A549 (cell line): ENCODE results near the gene DAZAP1. TPM values are rescaled to one million over a fixed set of nuclear protein-coding genes. Genes with fewer than 3 reads are reported as not detected.

Experiments
- ATAC-seq, 2 experiments: fragments of 200-7000 bp in 1 of 2; fragments of >200 bp in 1 of 2; cut with Nextera tagmentation in 1 of 2; cut with Tn5 transposase in 1 of 2; 3 replicates each; pipeline versions ENCODE4 v1.8.0 to v1.9.1; 2018 to 2020; ENCODE audit warnings: mild to moderate bottlenecking in 1 of 2, moderate library complexity in 1 of 2
- CTCF ChIA-PET: fragments of 300-600 bp; sonication (Branson Sonifier 250); formaldehyde crosslinking; extraction: SDS; loops from one replicate; lab custom pipeline; 2021; ENCODE audit warnings: antibody characterized with exemption, inconsistent platforms; lab: Yijun Ruan, JAX
- POLR2A ChIA-PET: fragments of 350-600 bp; formaldehyde crosslinking; extraction: SDS; loops from one replicate; lab custom pipeline; 2021; ENCODE audit warnings: antibody characterized with exemption, inconsistent platforms; lab: Yijun Ruan, JAX
- DNase-seq, 2 experiments: peaks; one replicate each; pipeline versions ENCODE4 v3.0.0 to v3.0.0-alpha.2; 2011 to 2016; ENCODE audit warnings: low read depth in 1 of 2, low spot score in 1 of 2
- FAIRE-seq: peaks from 2 replicates; lab custom pipeline; 2011; peaks lifted over from hg19 to GRCh38; lab: Jason Lieb, UNC
- H3K27ac ChIP-seq, 2 experiments: fragments of >200 bp; sonication (Bioruptor Twin); formaldehyde crosslinking; 3 replicates each; pipeline ENCODE4 v1.5.1; 2016 to 2017
- H3K4me1 ChIP-seq: fragments of >200 bp; sonication (Bioruptor Twin); formaldehyde crosslinking; 3 replicates; pipeline ENCODE4 v1.6.1; 2016
- H3K4me2 ChIP-seq: fragments of >200 bp; sonication (Bioruptor Twin); formaldehyde crosslinking; 3 replicates; pipeline ENCODE4 v1.6.1; 2016
- H3K4me3 ChIP-seq: fragments of >200 bp; sonication (Bioruptor Twin); formaldehyde crosslinking; 3 replicates; pipeline ENCODE4 v1.5.1; 2016
- H3K9me3 ChIP-seq: fragments of >200 bp; sonication (Bioruptor Twin); formaldehyde crosslinking; 3 replicates; pipeline ENCODE4 v1.6.1; 2016
- BHLHE40 ChIP-seq: IDR thresholded peaks from 2 replicates; pipeline ENCODE4 v1.6.1; 2012; ENCODE audit warnings: low read depth, low read length, inconsistent platforms
- CBX2 ChIP-seq: fragments of 200-600 bp; sonication (generic); IDR thresholded peaks from 2 replicates; pipeline ENCODE4 v1.6.1; 2016; ENCODE audit warnings: low read depth, mild to moderate bottlenecking, borderline replicate concordance
- CHD2 ChIP-seq: fragments of 150-350 bp; IDR thresholded peaks from 2 replicates; pipeline ENCODE4 v1.6.1; 2014; ENCODE audit warnings: low read length; ENCODE audit not compliant: partially characterized antibody
- EP300 ChIP-seq, 2 experiments: fragments of >200 bp; sonication (Bioruptor Twin); formaldehyde crosslinking; IDR thresholded peaks; 2 replicates in 1 of 2; 3 replicates in 1 of 2; pipeline ENCODE4 v1.6.1; 2016 to 2017
- ESRRA ChIP-seq: fragments of 150-350 bp; IDR thresholded peaks from 2 replicates; pipeline ENCODE4 v1.6.1; 2014; ENCODE audit warnings: mild to moderate bottlenecking, low read length, borderline replicate concordance
- FOSB ChIP-seq: fragments of 250-450 bp; sonication (Bioruptor Pico); IDR thresholded peaks from 2 replicates; pipeline ENCODE4 v1.5.0; 2020; ENCODE audit warnings: mild to moderate bottlenecking, moderate library complexity
- FOSL2 ChIP-seq, 2 experiments: fragments of 450-650 bp in 1 of 2; fragments of >200 bp in 1 of 2; sonication (Bioruptor Twin) in 1 of 2; formaldehyde crosslinking; IDR thresholded peaks; 2 replicates each; pipeline versions ENCODE4 v1.5.0 to v1.6.1; 2016 to 2020; ENCODE audit warnings: mild to moderate bottlenecking in 1 of 2, moderate library complexity in 1 of 2
- FOXS1 ChIP-seq: fragments of 250-450 bp; sonication (Bioruptor Pico); IDR thresholded peaks from 2 replicates; pipeline ENCODE4 v1.5.0; 2020; ENCODE audit warnings: mild to moderate bottlenecking, moderate library complexity
- GATA3 ChIP-seq: IDR thresholded peaks from 2 replicates; pipeline ENCODE4 v1.6.1; 2012; ENCODE audit warnings: borderline replicate concordance
- HEYL ChIP-seq: fragments of 250-450 bp; sonication (Bioruptor Pico); IDR thresholded peaks from 2 replicates; pipeline ENCODE4 v1.8.0; 2021; ENCODE audit warnings: mild to moderate bottlenecking, moderate library complexity
- HOXA7 ChIP-seq: fragments of 250-450 bp; sonication (Bioruptor Pico); IDR thresholded peaks from 2 replicates; pipeline ENCODE4 v1.5.0; 2020; ENCODE audit warnings: mild to moderate bottlenecking, moderate library complexity
- JUN ChIP-seq, 2 experiments: fragments of >200 bp; sonication (Bioruptor Twin); formaldehyde crosslinking; IDR thresholded peaks; 2 replicates in 1 of 2; 3 replicates in 1 of 2; pipeline ENCODE4 v1.6.1; 2016 to 2017
- KDM1A ChIP-seq: fragments of 200-600 bp; sonication (generic); IDR thresholded peaks from 2 replicates; pipeline ENCODE4 v1.6.1; 2016; ENCODE audit warnings: low read depth, mild to moderate bottlenecking
- MAFK ChIP-seq: fragments of 450-650 bp; IDR thresholded peaks from 2 replicates; pipeline ENCODE4 v1.6.1; 2014; ENCODE audit not compliant: partially characterized antibody
- MAZ ChIP-seq: fragments of 150-350 bp; IDR thresholded peaks from 2 replicates; pipeline ENCODE4 v1.6.1; 2014; ENCODE audit warnings: antibody characterized with exemption, low read depth, low read length, borderline replicate concordance
- NFE2L2 ChIP-seq: fragments of 150-350 bp; conservative IDR thresholded peaks from 2 replicates; pipeline ENCODE4 v1.6.1; 2014; ENCODE audit warnings: low read length
- POLR2AphosphoS2 ChIP-seq: conservative IDR thresholded peaks from 2 replicates; pipeline ENCODE4 v1.6.1; 2012; ENCODE audit warnings: low read length, improper control_type of control experiment, inconsistent platforms
- RAD21 ChIP-seq, 2 experiments: fragments of >200 bp in 1 of 2; sonication (Bioruptor Twin) in 1 of 2; formaldehyde crosslinking in 1 of 2; IDR thresholded peaks in 1 of 2; conservative IDR thresholded peaks in 1 of 2; 2 replicates in 1 of 2; 3 replicates in 1 of 2; pipeline ENCODE4 v1.6.1; 2012 to 2018; ENCODE audit warnings: inconsistent platforms in 1 of 2
- RFX5 ChIP-seq: fragments of 450-650 bp; IDR thresholded peaks from 2 replicates; pipeline ENCODE4 v1.7.1; 2014; ENCODE audit warnings: antibody characterized with exemption, mild to moderate bottlenecking, moderate library complexity
- RNF2 ChIP-seq: fragments of 200-600 bp; sonication (generic); IDR thresholded peaks from 2 replicates; pipeline ENCODE4 v1.6.1; 2016; ENCODE audit warnings: low read depth, mild to moderate bottlenecking, antibody characterized with exemption, moderate library complexity, borderline replicate concordance
- ZNF302 ChIP-seq: fragments of 250-450 bp; sonication (Bioruptor Pico); IDR thresholded peaks from 2 replicates; pipeline ENCODE4 v1.9.0; 2021; ENCODE audit warnings: inconsistent platforms, mild to moderate bottlenecking, moderate library complexity
- WGBS: methylation state at CpG from one replicate; pipeline ENCODE4 v1.1.6; 2017; ENCODE audit errors: missing lambda C conversion rate; 5-methylcytosine and 5-hydroxymethylcytosine counted together
- polyA plus RNA-seq, 4 experiments: library from polyadenylated mRNA; depleted of rRNA in 3 of 4; stranded (reverse); fragments of >200 nt; fragmentation: RNase III in 1 of 4; extraction: RNeasy Plus Mini Kit Qiagen cat#74134 plus additional on column Dnase treatment in 1 of 4; gene quantifications; 2 replicates in 3 of 4; 3 replicates in 1 of 4; pipeline ENCODE4 v1.2.3, GENCODE V29; 2011 to 2017
- TF ChIP-seq, protein P1 (sequence below): fragments of >200 bp; sonication (Bioruptor Twin); formaldehyde crosslinking; IDR thresholded peaks from 3 replicates; pipeline ENCODE4 v1.5.1; 2016
- TF ChIP-seq, protein P2 (sequence below): fragments of 450-650 bp; IDR thresholded peaks from 2 replicates; pipeline ENCODE4 v1.6.1; 2014; ENCODE audit warnings: antibody characterized with exemption
- TF ChIP-seq, protein P3 (sequence below): IDR thresholded peaks from 2 replicates; pipeline ENCODE4 v1.6.1; 2012
- TF ChIP-seq, protein P4 (sequence below): fragments of 250-450 bp; sonication (Bioruptor Pico); IDR thresholded peaks from 2 replicates; pipeline ENCODE4 v1.5.0; 2021; ENCODE audit warnings: mild to moderate bottlenecking, moderate library complexity, borderline replicate concordance
- TF ChIP-seq, protein P5 (sequence below): fragments of 200-600 bp; sonication (generic); IDR thresholded peaks from 2 replicates; pipeline ENCODE4 v1.6.1; 2016; ENCODE audit warnings: antibody characterized with exemption, mild to moderate bottlenecking, moderate library complexity

The DAZAP1 gene
- polyA plus RNA-seq, 2 of the 4 experiments (the other 2 are of a cell fraction): 58.9 to 86.3 TPM

DNA sequence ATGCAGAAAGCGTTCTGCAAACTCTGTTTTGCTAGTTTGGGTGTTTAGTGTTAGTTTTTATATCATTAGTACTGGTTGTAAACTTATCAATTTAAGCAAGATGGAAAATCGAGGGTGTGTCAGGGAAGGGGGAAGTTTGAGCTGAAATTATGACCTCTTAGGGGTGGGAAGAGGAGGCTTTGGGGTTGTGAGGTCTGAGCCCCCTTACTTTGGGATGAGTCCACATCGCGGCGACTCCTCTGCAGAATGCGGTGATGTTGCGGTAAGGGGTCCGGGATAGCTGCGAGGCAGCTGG is 24.4 kb upstream of the DAZAP1 start:
- Histone ChIP-seq H3K4me2 (peak overlapping the region; percentile 36; the same call in 1 of the 3 replicates), H3K4me1 (peaks cover 4% of the 10 kb centered on the region; the same call in 1 of the 3 replicates), H3K9me3 (no peaks in the 10 kb centered on the region), H3K4me3 (no peak overlapping the region), H3K27ac (no peak overlapping the region)
- ATAC-seq (peak in 1 of 2 experiments; percentile 59; a peak in 2 of 6 replicates), FAIRE-seq (no peak), DNase-seq (peak in 1 of 2 experiments; percentile 37)
- TF ChIP-seq FOSL2 (IDR thresholded peaks at IDR 0.05) (no peak), FOSL2 (CRISPR knock-in tag; IDR thresholded peaks at IDR 0.05) (no peak), CHD2 (no peak), HOXA7 (CRISPR knock-in tag) (no peak)
- TF ChIP-seq, protein P1, sequence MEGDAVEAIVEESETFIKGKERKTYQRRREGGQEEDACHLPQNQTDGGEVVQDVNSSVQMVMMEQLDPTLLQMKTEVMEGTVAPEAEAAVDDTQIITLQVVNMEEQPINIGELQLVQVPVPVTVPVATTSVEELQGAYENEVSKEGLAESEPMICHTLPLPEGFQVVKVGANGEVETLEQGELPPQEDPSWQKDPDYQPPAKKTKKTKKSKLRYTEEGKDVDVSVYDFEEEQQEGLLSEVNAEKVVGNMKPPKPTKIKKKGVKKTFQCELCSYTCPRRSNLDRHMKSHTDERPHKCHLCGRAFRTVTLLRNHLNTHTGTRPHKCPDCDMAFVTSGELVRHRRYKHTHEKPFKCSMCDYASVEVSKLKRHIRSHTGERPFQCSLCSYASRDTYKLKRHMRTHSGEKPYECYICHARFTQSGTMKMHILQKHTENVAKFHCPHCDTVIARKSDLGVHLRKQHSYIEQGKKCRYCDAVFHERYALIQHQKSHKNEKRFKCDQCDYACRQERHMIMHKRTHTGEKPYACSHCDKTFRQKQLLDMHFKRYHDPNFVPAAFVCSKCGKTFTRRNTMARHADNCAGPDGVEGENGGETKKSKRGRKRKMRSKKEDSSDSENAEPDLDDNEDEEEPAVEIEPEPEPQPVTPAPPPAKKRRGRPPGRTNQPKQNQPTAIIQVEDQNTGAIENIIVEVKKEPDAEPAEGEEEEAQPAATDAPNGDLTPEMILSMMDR: no peak
- TF ChIP-seq, protein P2, sequence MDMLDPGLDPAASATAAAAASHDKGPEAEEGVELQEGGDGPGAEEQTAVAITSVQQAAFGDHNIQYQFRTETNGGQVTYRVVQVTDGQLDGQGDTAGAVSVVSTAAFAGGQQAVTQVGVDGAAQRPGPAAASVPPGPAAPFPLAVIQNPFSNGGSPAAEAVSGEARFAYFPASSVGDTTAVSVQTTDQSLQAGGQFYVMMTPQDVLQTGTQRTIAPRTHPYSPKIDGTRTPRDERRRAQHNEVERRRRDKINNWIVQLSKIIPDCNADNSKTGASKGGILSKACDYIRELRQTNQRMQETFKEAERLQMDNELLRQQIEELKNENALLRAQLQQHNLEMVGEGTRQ: no peak
- WGBS: 7% methylated on average over 9 of the region's 9 CpGs
- POLR2A ChIA-PET: interaction anchor here (0.6 to 2.1 kb wide), 3 partner anchors 26 to 114 kb away, joined by 3 to 10 read pairs (median 4); partner anchors contain the start of gene CIRBP
- CTCF ChIA-PET: interaction anchor here (0.9 to 2.4 kb wide), 9 partner anchors 10 to 139 kb away, joined by 3 to 15 read pairs (median 4); no protein-coding TSS in a partner anchor

DNA sequence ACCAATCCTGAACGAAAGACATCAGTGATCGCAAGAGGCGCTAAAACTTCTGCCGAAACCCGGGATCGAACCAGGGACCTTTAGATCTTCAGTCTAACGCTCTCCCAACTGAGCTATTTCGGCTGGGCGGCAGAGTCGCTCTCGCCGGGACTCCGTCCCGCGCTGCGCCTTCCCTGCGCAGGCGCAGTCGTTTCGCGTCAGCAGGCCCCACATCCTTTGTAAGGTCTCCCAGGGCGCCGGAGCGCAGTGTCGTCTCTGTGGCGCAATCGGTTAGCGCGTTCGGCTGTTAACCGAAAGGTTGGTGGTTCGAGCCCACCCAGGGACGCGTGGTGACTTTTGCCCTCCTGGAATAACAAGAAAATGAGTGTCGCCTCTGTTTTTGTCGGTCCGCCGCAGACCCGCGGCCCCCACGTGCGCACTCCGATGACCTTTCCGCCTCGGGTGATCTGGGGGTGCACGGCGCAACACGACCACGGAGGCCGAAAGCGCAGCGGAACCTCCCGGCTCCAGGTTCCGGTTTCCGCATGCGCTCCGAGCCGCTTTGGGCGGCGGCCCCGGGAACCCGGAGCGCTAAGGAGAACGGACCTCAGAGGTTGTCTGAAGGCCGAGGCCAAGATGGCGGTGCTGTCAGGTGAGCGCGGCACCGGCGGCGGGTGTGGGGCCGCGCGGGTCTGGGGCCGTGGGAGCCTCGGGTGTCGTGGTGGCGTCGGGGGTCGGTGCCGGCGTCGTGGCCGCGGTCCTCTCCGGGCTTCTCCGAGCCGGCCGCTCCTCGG is 23.9 kb upstream of the DAZAP1 start, which contains the start of gene NDUFS7:
TSS of gene NDUFS7 (plus strand) at position 596 of the 773 bp plus-strand sequence. CDS start at position 616, 20 bp downstream.
- FAIRE-seq (no peak), ATAC-seq (peak; percentile 86 to 87), DNase-seq (peak; percentile 47 to 93)
- peaks cover 4% of the 10 kb centered on the region; the same call in 1 of the 3 replicates for H3K4me1 ChIP-seq
- H3K4me2 ChIP-seq: peak within 1 kb of the TSS; percentile 94
- POLR2A ChIA-PET: interaction anchor here (0.6 to 2.1 kb wide), 3 partner anchors 27 to 114 kb away, joined by 3 to 10 read pairs (median 4); partner anchors contain the start of gene CIRBP
- peak within 1 kb of the TSS; percentile 82 for H3K4me3 ChIP-seq
- CTCF ChIA-PET: interaction anchor here (0.9 to 2.4 kb wide), 8 partner anchors 10 to 139 kb away, joined by 3 to 15 read pairs (median 4); no protein-coding TSS in a partner anchor
- no peaks in the 10 kb centered on the region for H3K9me3 ChIP-seq
- peak within 1 kb of the TSS; percentile 78 to 96 for H3K27ac ChIP-seq
- WGBS: 2% methylated on average over 37 of the region's 90 CpGs
- no peak for TF ChIP-seq ZNF302
- TF ChIP-seq FOXS1 (CRISPR knock-in tag): no peak
- no peak for TF ChIP-seq EP300 (IDR thresholded peaks at IDR 0.05)
- TF ChIP-seq FOSL2 (IDR thresholded peaks at IDR 0.05): no peak
- TF ChIP-seq FOSL2 (CRISPR knock-in tag; IDR thresholded peaks at IDR 0.05): peak; percentile 32; the same call in 1 of the 2 replicates
- no peak for TF ChIP-seq FOSB
- no peak for TF ChIP-seq KDM1A
- TF ChIP-seq, protein P3, sequence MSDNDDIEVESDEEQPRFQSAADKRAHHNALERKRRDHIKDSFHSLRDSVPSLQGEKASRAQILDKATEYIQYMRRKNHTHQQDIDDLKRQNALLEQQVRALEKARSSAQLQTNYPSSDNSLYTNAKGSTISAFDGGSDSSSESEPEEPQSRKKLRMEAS: peak; percentile 93
- TF ChIP-seq, protein P4, sequence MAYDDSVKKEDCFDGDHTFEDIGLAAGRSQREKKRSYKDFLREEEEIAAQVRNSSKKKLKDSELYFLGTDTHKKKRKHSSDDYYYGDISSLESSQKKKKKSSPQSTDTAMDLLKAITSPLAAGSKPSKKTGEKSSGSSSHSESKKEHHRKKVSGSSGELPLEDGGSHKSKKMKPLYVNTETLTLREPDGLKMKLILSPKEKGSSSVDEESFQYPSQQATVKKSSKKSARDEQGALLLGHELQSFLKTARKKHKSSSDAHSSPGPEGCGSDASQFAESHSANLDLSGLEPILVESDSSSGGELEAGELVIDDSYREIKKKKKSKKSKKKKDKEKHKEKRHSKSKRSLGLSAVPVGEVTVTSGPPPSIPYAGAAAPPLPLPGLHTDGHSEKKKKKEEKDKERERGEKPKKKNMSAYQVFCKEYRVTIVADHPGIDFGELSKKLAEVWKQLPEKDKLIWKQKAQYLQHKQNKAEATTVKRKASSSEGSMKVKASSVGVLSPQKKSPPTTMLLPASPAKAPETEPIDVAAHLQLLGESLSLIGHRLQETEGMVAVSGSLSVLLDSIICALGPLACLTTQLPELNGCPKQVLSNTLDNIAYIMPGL: peak; percentile 99
- TF ChIP-seq BHLHE40: no peak
- TF ChIP-seq CBX2: no peak
- no peak for TF ChIP-seq POLR2AphosphoS2
- TF ChIP-seq HEYL (CRISPR knock-in tag): no peak
- TF ChIP-seq ESRRA: peak; percentile 98
- TF ChIP-seq JUN (IDR thresholded peaks at IDR 0.05): peak; percentile 67 to 84; a peak in 4 of 5 replicates
- peak; percentile 45; the same call in 1 of the 2 replicates for TF ChIP-seq RFX5
- 0 out of 2 replicates have a peak, but pooled peaks have one; percentile 4 for TF ChIP-seq MAZ
- TF ChIP-seq, protein P5, sequence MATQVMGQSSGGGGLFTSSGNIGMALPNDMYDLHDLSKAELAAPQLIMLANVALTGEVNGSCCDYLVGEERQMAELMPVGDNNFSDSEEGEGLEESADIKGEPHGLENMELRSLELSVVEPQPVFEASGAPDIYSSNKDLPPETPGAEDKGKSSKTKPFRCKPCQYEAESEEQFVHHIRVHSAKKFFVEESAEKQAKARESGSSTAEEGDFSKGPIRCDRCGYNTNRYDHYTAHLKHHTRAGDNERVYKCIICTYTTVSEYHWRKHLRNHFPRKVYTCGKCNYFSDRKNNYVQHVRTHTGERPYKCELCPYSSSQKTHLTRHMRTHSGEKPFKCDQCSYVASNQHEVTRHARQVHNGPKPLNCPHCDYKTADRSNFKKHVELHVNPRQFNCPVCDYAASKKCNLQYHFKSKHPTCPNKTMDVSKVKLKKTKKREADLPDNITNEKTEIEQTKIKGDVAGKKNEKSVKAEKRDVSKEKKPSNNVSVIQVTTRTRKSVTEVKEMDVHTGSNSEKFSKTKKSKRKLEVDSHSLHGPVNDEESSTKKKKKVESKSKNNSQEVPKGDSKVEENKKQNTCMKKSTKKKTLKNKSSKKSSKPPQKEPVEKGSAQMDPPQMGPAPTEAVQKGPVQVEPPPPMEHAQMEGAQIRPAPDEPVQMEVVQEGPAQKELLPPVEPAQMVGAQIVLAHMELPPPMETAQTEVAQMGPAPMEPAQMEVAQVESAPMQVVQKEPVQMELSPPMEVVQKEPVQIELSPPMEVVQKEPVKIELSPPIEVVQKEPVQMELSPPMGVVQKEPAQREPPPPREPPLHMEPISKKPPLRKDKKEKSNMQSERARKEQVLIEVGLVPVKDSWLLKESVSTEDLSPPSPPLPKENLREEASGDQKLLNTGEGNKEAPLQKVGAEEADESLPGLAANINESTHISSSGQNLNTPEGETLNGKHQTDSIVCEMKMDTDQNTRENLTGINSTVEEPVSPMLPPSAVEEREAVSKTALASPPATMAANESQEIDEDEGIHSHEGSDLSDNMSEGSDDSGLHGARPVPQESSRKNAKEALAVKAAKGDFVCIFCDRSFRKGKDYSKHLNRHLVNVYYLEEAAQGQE: no peak; the same call in 1 of the 2 replicates
- TF ChIP-seq RNF2: no peak
- TF ChIP-seq MAFK: no peak
- TF ChIP-seq RAD21 (conservative IDR thresholded peaks at IDR 0.05 in 1 of 2, IDR thresholded peaks at IDR 0.05 in 1 of 2): peak in 1 of 2 experiments; percentile 17; a peak in 1 of 5 replicates
- no peak for TF ChIP-seq NFE2L2
- no peak for TF ChIP-seq GATA3
